HepG2 (cell line): ENCODE measurements around the gene NCLN. TPM values are rescaled to one million over a fixed set of nuclear protein-coding genes. Genes with fewer than 3 reads are reported as not detected.

ENCODE experiments used
- ATAC-seq: fragments of 200-7000 bp; cut with Tn5 transposase; 3 replicates; pipeline ENCODE4 v1.9.1; 2020; ENCODE audit warnings: mild to moderate bottlenecking, moderate library complexity
- BruUV-seq: library from RNA; stranded (reverse); fragments of 400-500 nt; replicated peaks from 2 replicates; lab custom pipeline; 2021; lab: Mats Ljungman, UMichigan
- CTCF ChIA-PET: fragments of 300-600 bp; formaldehyde crosslinking; extraction: SDS; loops from one replicate; lab custom pipeline; 2021; ENCODE audit warnings: low total read pairs, inconsistent platforms, low intra/inter-chr PET ratio; lab: Yijun Ruan, JAX
- POLR2A ChIA-PET: fragments of 350-600 bp; sonication (Branson Sonifier 250); formaldehyde crosslinking; loops from one replicate; lab custom pipeline; 2020; ENCODE audit warnings: antibody characterized with exemption, inconsistent platforms; lab: Yijun Ruan, JAX
- DNase-seq: peaks from one replicate; pipeline ENCODE4 v3.0.0-alpha.2; 2015; ENCODE audit warnings: low spot score
- FAIRE-seq: peaks from 3 replicates; lab custom pipeline; 2011; peaks lifted over from hg19 to GRCh38; lab: Jason Lieb, UNC
- H2AFZ ChIP-seq: one replicate; pipeline ENCODE4 v1.6.1; 2011; ENCODE audit warnings: low read length, inconsistent platforms
- H3K27ac ChIP-seq: fragments of 300-600 bp; 3 replicates; pipeline ENCODE4 v1.8.0; 2011; ENCODE audit warnings: mixed run types, mild to moderate bottlenecking, mixed read lengths, low read length, inconsistent platforms; ENCODE audit not compliant: insufficient read depth; ENCODE audit errors: extremely low read length
- H3K27me3 ChIP-seq, 2 experiments: fragments of 200-600 bp in 1 of 2; 2 replicates in 1 of 2; 3 replicates in 1 of 2; pipeline versions ENCODE4 v1.6.0 to v1.8.0; 2011; ENCODE audit warnings: low read length in 2 of 2, mild to moderate bottlenecking in 2 of 2, moderate library complexity in 2 of 2, inconsistent platforms in 1 of 2; ENCODE audit not compliant: insufficient read depth in 2 of 2, control insufficient read depth in 1 of 2
- H3K36me3 ChIP-seq, 2 experiments: fragments of 200-600 bp in 1 of 2; replicated peaks in 1 of 2; 2 replicates in 1 of 2; 3 replicates in 1 of 2; pipeline versions ENCODE4 v1.5.1 to v1.8.0; 2011; ENCODE audit warnings: low read length in 2 of 2, inconsistent platforms in 1 of 2; ENCODE audit not compliant: insufficient read depth in 2 of 2, control insufficient read depth in 1 of 2
- H3K4me1 ChIP-seq: 2 replicates; pipeline ENCODE4 v1.5.1; 2012; ENCODE audit warnings: low read length, inconsistent platforms; ENCODE audit not compliant: insufficient read depth
- H3K4me2 ChIP-seq: 2 replicates; pipeline ENCODE4 v1.6.0; 2011; ENCODE audit warnings: low read depth, low read length, inconsistent platforms
- H3K4me3 ChIP-seq, 3 experiments: fragments of 200-600 bp in 1 of 3; sonication (generic), shearing (Covaris generic) in 1 of 3; replicated peaks in 1 of 3; 2 replicates each; pipeline ENCODE4 v1.5.1; 2011 to 2016; ENCODE audit warnings: low read length in 3 of 3, inconsistent platforms in 2 of 3, low read depth in 2 of 3, mild to moderate bottlenecking in 2 of 3, control low read depth in 1 of 3, mixed read lengths in 1 of 3; ENCODE audit not compliant: insufficient read depth in 1 of 3
- H3K79me2 ChIP-seq: one replicate; pipeline ENCODE4 v1.6.1; 2011; ENCODE audit warnings: low read length, inconsistent platforms; ENCODE audit not compliant: insufficient read depth
- H3K9ac ChIP-seq: 2 replicates; pipeline ENCODE4 v1.6.0; 2011; ENCODE audit warnings: mild to moderate bottlenecking, low read depth, low read length, inconsistent platforms; ENCODE audit not compliant: insufficient read depth
- H3K9me3 ChIP-seq: 2 replicates; pipeline ENCODE4 v1.5.1; 2012; ENCODE audit warnings: mild to moderate bottlenecking, low read length
- H4K20me1 ChIP-seq: 2 replicates; pipeline ENCODE4 v1.6.0; 2011; ENCODE audit warnings: inconsistent platforms, mild to moderate bottlenecking, low read length, moderate library complexity; ENCODE audit not compliant: insufficient read depth
- ATM ChIP-seq: fragments of 450-650 bp; IDR thresholded peaks from 2 replicates; pipeline ENCODE4 v1.7.1; 2017; ENCODE audit warnings: mild to moderate bottlenecking, borderline replicate concordance
- CHD4 ChIP-seq: fragments of 200-600 bp; sonication (generic); IDR thresholded peaks from 2 replicates; pipeline ENCODE4 v1.7.0; 2017; ENCODE audit warnings: mild to moderate bottlenecking, low read length, borderline replicate concordance
- CREB1 ChIP-seq, 2 experiments: fragments of 450-650 bp in 1 of 2; IDR thresholded peaks; 2 replicates each; pipeline ENCODE4 v1.6.1; 2016 to 2017; ENCODE audit warnings: control low read depth in 1 of 2, mild to moderate bottlenecking in 1 of 2, missing compliant biosample characterization in 1 of 2, missing genetic modification characterization in 1 of 2
- FOXO1 ChIP-seq: sonication (generic); formaldehyde crosslinking; IDR thresholded peaks from 2 replicates; pipeline ENCODE4 v1.4.0; 2020; ENCODE audit warnings: missing genetic modification reagents
- KDM6A ChIP-seq: IDR thresholded peaks from 2 replicates; pipeline ENCODE4 v1.6.1; 2016; ENCODE audit warnings: low read depth
- KMT2A ChIP-seq: sonication (generic); formaldehyde crosslinking; IDR thresholded peaks from 2 replicates; pipeline ENCODE4 v1.4.0; 2020; ENCODE audit warnings: missing genetic modification reagents
- PITX1 ChIP-seq: sonication (generic); formaldehyde crosslinking; IDR thresholded peaks from 2 replicates; pipeline ENCODE4 v1.5.1; 2020; ENCODE audit warnings: mild to moderate bottlenecking, missing genetic modification reagents
- RARG ChIP-seq: sonication (generic); formaldehyde crosslinking; IDR thresholded peaks from 2 replicates; pipeline ENCODE4 v1.4.0; 2020; ENCODE audit warnings: low read depth, mild to moderate bottlenecking, missing genetic modification reagents
- ZFP36 ChIP-seq: fragments of 150-350 bp; IDR thresholded peaks from 2 replicates; pipeline ENCODE4 v1.6.1; 2018; ENCODE audit warnings: borderline replicate concordance, low read length, low read depth; ENCODE audit not compliant: partially characterized antibody
- ZKSCAN1 ChIP-seq: fragments of 150-350 bp; IDR thresholded peaks from 2 replicates; pipeline ENCODE4 v1.6.1; 2014; ENCODE audit warnings: low read length
- ZMYM3 ChIP-seq: sonication (generic); formaldehyde crosslinking; IDR thresholded peaks from 2 replicates; pipeline ENCODE4 v1.5.1; 2020; ENCODE audit warnings: mild to moderate bottlenecking, missing genetic modification reagents
- ZNF30 ChIP-seq: sonication (generic); formaldehyde crosslinking; IDR thresholded peaks from 2 replicates; pipeline ENCODE4 v1.5.0; 2020; ENCODE audit warnings: mild to moderate bottlenecking, missing genetic modification reagents
- ZNF607 ChIP-seq: sonication (generic); formaldehyde crosslinking; IDR thresholded peaks from 2 replicates; pipeline ENCODE4 v1.5.1; 2020; ENCODE audit warnings: missing genetic modification reagents, mild to moderate bottlenecking, borderline replicate concordance
- WGBS: methylation state at CpG from one replicate; pipeline ENCODE4 v1.1.6; 2017; ENCODE audit warnings: low lambda C conversion rate; 5-methylcytosine and 5-hydroxymethylcytosine counted together
- in situ Hi-C: cut with HindIII; loops from 2 replicates; pipeline ENCODE4 v1.10.0; 2017; ENCODE audit warnings: low pct_unique_long_range_greater_than_20kb; ENCODE audit not compliant: extremely low pct_ligation_motif_present
- intact Hi-C: fragments of 100-400 bp; cut with micrococcal nuclease; formaldehyde crosslinking; loops from one replicate; pipeline ENCODE4 v1.10.0; 2022; ENCODE audit not compliant: unreplicated experiment
- polyA plus RNA-seq, 8 experiments: library from polyadenylated mRNA; depleted of rRNA in 3 of 8; stranded (reverse) in 7 of 8; unstranded in 1 of 8; fragments of >200 nt; fragmentation: Illumina TruSeq in 4 of 8; extraction: Trizol in 4 of 8; gene quantifications; 2 replicates each; pipeline versions ENCODE4 v1.2.1 to v1.2.3, GENCODE V29; 2011 to 2016; ENCODE audit warnings: low read depth in 4 of 8, missing spikeins in 1 of 8, mixed read lengths in 1 of 8; ENCODE audit not compliant: insufficient read depth in 1 of 8
- total RNA-seq, 5 experiments: library from RNA; depleted of rRNA; stranded (reverse); fragments of >200 nt; fragmentation: Illumina TruSeq; extraction: Trizol; gene quantifications; 2 replicates each; pipeline ENCODE4 v1.2.3, GENCODE V29; 2016; ENCODE audit warnings: low read depth in 1 of 5
- TF ChIP-seq, protein P1 (sequence below): sonication (generic); formaldehyde crosslinking; IDR thresholded peaks from 2 replicates; pipeline ENCODE4 v1.5.1; 2020; ENCODE audit warnings: mild to moderate bottlenecking, missing genetic modification reagents, moderate library complexity

NCLN gene
- total and polyA plus RNA-seq, 2 of the 13 experiments (the other 11 are each of a cell fraction or from before 2014, with no cell fraction given): 42.6 to 56.0 TPM

DNA sequence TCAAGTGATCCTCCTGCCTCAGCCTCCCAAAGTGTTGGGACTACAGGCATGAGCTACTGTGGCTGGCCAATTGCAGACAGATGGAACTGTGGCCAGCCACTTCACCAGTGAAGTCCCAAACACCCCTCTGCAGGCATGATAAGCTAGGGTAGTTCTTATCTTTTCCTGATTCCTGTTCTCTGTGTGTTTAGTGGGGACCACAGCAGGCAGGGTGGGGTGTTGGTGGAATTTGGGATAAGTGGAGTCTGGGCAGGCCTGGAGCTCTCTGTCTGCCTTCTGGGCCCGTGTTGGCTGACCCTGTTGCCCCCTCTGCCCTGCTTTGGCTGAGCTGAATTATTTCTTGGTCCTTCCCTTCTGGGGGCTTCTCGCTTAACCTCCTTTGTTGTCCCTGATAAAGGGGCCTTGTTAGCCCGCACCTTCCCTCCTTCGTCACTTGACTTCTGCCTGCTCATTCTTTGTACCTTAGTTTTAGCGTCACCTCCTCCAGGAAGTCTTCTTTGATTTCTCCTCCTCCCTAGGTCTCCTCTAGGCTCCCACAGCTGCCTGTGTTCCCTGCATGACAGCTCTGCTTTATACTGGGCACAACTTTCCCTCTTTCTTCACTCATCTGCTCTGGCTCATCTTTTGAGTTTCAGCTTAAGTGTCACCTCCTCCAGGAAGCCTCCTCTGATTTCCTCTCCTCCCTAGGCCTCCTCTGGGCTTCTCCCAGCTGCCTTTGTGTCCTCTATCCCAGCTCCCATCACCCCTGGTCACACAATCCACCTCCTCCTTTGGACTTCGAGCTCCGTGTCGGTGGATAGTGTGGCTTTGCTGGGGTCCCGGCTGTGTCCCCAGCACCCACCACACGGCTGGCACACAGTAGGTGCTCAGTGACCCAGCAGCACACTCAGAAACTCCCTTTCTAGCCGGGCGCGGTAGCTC lies 1.7 kb upstream of the NCLN start:
- no peaks in the 10 kb centered on the region for H3K27me3 ChIP-seq

More for the DNA sequence above, 1.7 kb upstream of the NCLN start:
- Histone ChIP-seq H2AFZ (no peak overlapping the region), H3K36me3 (peaks cover 1 to 2% of the 10 kb centered on the region in 2 experiments; a peak in 2 of 5 replicates), H3K9ac (no peak overlapping the region), H3K9me3 (no peaks in the 10 kb centered on the region), H3K4me2 (peak overlapping the region; percentile 95), H3K4me3 (peak overlapping the region in 1 of 3 experiments; percentile 93; a peak in 2 of 6 replicates), H3K79me2 (peaks cover 29% of the 10 kb centered on the region), H3K4me1 (peaks cover 32% of the 10 kb centered on the region), H3K27ac (no peak overlapping the region), H4K20me1 (peaks cover 7% of the 10 kb centered on the region; the same call in 1 of the 2 replicates)
- ATAC-seq: no peak
- ChIA-PET POLR2A (interaction anchor here (0.6 to 1.5 kb wide), 3 partner anchors 12 to 851 kb away, joined by 3 to 5 read pairs (median 3); no protein-coding TSS in a partner anchor), CTCF (no interaction called here)
- WGBS: 36% methylated on average over 9 of the region's 13 CpGs
- intact Hi-C loops: no loop called here
- in situ Hi-C loops: no loop called here
- FAIRE-seq: no peak
- TF ChIP-seq KDM6A (no peak), PITX1 (CRISPR knock-in tag) (no peak), FOXO1 (CRISPR knock-in tag) (no peak), ZNF607 (CRISPR knock-in tag) (no peak), CHD4 (peak; percentile 84; the same call in 1 of the 2 replicates), KMT2A (no peak), ZKSCAN1 (peak; percentile 77), RARG (CRISPR knock-in tag) (no peak), ATM (no peak), ZNF30 (CRISPR knock-in tag) (no peak), ZFP36 (peak; percentile 98), CREB1 (IDR thresholded peaks at IDR 0.05) (no peak), CREB1 (CRISPR knock-in tag; IDR thresholded peaks at IDR 0.05) (no peak), ZMYM3 (CRISPR knock-in tag) (peak; percentile 93)
- TF ChIP-seq, protein P1, sequence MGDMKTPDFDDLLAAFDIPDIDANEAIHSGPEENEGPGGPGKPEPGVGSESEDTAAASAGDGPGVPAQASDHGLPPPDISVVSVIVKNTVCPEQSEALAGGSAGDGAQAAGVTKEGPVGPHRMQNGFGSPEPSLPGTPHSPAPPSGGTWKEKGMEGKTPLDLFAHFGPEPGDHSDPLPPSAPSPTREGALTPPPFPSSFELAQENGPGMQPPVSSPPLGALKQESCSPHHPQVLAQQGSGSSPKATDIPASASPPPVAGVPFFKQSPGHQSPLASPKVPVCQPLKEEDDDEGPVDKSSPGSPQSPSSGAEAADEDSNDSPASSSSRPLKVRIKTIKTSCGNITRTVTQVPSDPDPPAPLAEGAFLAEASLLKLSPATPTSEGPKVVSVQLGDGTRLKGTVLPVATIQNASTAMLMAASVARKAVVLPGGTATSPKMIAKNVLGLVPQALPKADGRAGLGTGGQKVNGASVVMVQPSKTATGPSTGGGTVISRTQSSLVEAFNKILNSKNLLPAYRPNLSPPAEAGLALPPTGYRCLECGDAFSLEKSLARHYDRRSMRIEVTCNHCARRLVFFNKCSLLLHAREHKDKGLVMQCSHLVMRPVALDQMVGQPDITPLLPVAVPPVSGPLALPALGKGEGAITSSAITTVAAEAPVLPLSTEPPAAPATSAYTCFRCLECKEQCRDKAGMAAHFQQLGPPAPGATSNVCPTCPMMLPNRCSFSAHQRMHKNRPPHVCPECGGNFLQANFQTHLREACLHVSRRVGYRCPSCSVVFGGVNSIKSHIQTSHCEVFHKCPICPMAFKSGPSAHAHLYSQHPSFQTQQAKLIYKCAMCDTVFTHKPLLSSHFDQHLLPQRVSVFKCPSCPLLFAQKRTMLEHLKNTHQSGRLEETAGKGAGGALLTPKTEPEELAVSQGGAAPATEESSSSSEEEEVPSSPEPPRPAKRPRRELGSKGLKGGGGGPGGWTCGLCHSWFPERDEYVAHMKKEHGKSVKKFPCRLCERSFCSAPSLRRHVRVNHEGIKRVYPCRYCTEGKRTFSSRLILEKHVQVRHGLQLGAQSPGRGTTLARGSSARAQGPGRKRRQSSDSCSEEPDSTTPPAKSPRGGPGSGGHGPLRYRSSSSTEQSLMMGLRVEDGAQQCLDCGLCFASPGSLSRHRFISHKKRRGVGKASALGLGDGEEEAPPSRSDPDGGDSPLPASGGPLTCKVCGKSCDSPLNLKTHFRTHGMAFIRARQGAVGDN (CRISPR knock-in tag): 0 out of 2 replicates have a peak, but pooled peaks have one; percentile 17
- no peak for DNase-seq
- no TSS peak for BruUV-seq
